ENCODE data around the gene NUDT3. TPM values are rescaled to one million over a fixed set of nuclear protein-coding genes. Genes with fewer than 3 reads are reported as not detected.

NUDT3 gene
- polyA plus RNA-seq, 1 of the 3 experiments (the other 2 are of a cell fraction), result 11.9 TPM

DNA sequence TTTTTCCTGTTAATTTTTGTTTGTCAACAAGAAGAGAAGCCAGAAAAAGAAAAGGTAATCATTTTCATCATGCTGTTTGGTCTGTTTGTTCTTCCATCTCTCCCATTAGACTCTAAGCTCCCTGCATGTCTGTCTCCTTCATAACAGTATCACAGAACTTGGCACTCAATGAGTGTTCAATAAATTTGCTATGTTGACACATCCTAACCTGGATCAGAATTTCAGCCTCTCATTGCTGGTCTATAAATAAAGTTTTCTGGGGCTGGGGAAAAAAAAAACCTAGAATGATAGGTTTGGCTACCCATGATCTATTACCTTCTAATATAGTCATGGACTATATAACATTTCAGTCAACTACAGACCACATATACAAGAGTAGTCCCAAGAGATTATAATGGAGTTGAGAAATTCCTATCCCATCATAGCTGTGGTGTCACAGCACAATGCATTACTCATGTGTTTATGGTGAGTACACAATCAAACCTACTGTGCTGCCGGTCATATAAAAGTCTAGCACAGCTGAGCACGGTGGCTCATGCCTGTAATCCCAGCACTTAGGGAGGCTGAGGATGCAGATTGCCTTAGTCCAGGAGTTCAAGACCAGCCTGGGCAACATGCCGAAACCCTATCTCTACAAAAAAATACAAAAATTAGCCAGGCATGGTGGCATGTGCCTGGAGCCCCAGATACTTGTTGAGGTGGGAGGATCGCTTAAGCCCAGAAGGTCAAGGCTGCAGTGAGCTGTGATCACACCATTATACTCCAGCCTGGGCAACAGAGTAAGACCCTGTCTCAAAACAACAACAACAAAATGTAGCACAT is 5.9 kb downstream of the NUDT3 start:
- Histone ChIP-seq H3K27me3 (ENCODE audit: insufficient read depth) (no peaks in the 10 kb centered on the region), H3K79me2 (ENCODE audit: insufficient read depth) (peaks cover 100% of the 10 kb centered on the region), H3K4me2 (no peak overlapping the region), H3K4me3 (ENCODE audit: low read depth in 2 of 2, low read length in 1 of 2) (no peak overlapping the region), H3K4me1 (ENCODE audit: control insufficient read depth in 1 of 2, insufficient read depth in 2 of 2, low read depth in 1 of 2, low read length in 1 of 2) (peaks cover 0 to 15% of the 10 kb centered on the region in 2 experiments; a peak in 2 of 4 replicates), H3K9ac (no peak overlapping the region), H3K36me3 (replicated peaks in 1 of 2; ENCODE audit: control insufficient read depth in 1 of 2, insufficient read depth in 2 of 2, low read length in 1 of 2) (no peaks in the 10 kb centered on the region), H3K9me2 (no peaks in the 10 kb centered on the region), H4K20me1 (ENCODE audit: insufficient read depth) (peaks cover 66% of the 10 kb centered on the region), H2AFZ (ENCODE audit: low read depth) (no peak overlapping the region), H3K9me3 (no peaks in the 10 kb centered on the region), H3F3A (replicated peaks; ENCODE audit: insufficient read depth) (peaks cover 3% of the 10 kb centered on the region), H3K27ac (ENCODE audit: low read depth in 2 of 2, low read length in 1 of 2) (no peak overlapping the region)
- POLR2A ChIA-PET, result no interaction called here
- CTCF ChIA-PET, result interaction anchor here (1.4 kb wide), 1 partner anchor 137 kb away, joined by 4 read pairs; the partner anchor contains the start of gene SMIM29
- TF ChIP-seq ZBTB33 (IDR thresholded peaks at IDR 0.05; ENCODE audit: borderline replicate concordance, low read depth) (no peak), FOXJ3 (CRISPR knock-in tag; IDR thresholded peaks at IDR 0.05) (no peak), GATA2 (CRISPR knock-in tag; IDR thresholded peaks at IDR 0.05) (no peak), FOXM1 (IDR thresholded peaks at IDR 0.05; ENCODE audit: low read depth) (no peak)
- no peak for DNase-seq
- WGBS (ENCODE audit: low lambda C conversion rate), result 97% methylated on average over 4 of the region's 4 CpGs

- POLR2A ChIA-PET, result no interaction called here
- H3K36me3 ChIP-seq (replicated peaks in 1 of 2; ENCODE audit: control insufficient read depth in 1 of 2, insufficient read depth in 2 of 2, low read length in 1 of 2), result peaks cover 0 to 3% of the 10 kb centered on the region in 2 experiments
- TF ChIP-seq GABPA (IDR thresholded peaks at IDR 0.05; ENCODE audit: low read depth) (no peak), NRF1 (IDR thresholded peaks at IDR 0.05; ENCODE audit: low read depth, low read length) (no peak), JUND (IDR thresholded peaks at IDR 0.05) (no peak), PBX3 (IDR thresholded peaks at IDR 0.05) (no peak), IRF3 (IDR thresholded peaks at IDR 0.05; ENCODE audit: low read depth, low read length) (no peak), YY1 (IDR thresholded peaks at IDR 0.05; ENCODE audit: low read depth) (no peak)
- TF ChIP-seq, protein P1, sequence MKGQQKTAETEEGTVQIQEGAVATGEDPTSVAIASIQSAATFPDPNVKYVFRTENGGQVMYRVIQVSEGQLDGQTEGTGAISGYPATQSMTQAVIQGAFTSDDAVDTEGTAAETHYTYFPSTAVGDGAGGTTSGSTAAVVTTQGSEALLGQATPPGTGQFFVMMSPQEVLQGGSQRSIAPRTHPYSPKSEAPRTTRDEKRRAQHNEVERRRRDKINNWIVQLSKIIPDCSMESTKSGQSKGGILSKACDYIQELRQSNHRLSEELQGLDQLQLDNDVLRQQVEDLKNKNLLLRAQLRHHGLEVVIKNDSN (IDR thresholded peaks at IDR 0.05; ENCODE audit: borderline replicate concordance, low read depth), result no peak
- no peak overlapping the region for H3K9ac ChIP-seq
- DNase-seq, result no peak
- H3K4me2 ChIP-seq, result no peak overlapping the region
- H3K27ac ChIP-seq (ENCODE audit: low read depth in 2 of 2, low read length in 1 of 2), result no peak overlapping the region
- H4K20me1 ChIP-seq (ENCODE audit: insufficient read depth), result peaks cover 74% of the 10 kb centered on the region
- H3F3A ChIP-seq (replicated peaks; ENCODE audit: insufficient read depth), result peaks cover 3% of the 10 kb centered on the region
- H3K4me1 ChIP-seq (ENCODE audit: control insufficient read depth in 1 of 2, insufficient read depth in 2 of 2, low read depth in 1 of 2, low read length in 1 of 2), result peaks cover 0 to 15% of the 10 kb centered on the region in 2 experiments; a peak in 2 of 4 replicates
- H3K79me2 ChIP-seq (ENCODE audit: insufficient read depth), result peaks cover 100% of the 10 kb centered on the region
- no peak overlapping the region for H3K4me3 ChIP-seq (ENCODE audit: low read depth in 2 of 2, low read length in 1 of 2)
- no peaks in the 10 kb centered on the region for H3K9me3 ChIP-seq
- CTCF ChIA-PET, result no interaction called here
- H3K27me3 ChIP-seq (ENCODE audit: insufficient read depth), result no peaks in the 10 kb centered on the region
- H2AFZ ChIP-seq (ENCODE audit: low read depth), result no peak overlapping the region
- no peaks in the 10 kb centered on the region for H3K9me2 ChIP-seq
- WGBS (ENCODE audit: low lambda C conversion rate), result 97% methylated on average over 3 of the region's 3 CpGs
These were observed 6.7 kb downstream of the NUDT3 start for GRCh38 chr6:34385793-34386195.
